Measurements from ENCODE around the gene CHSY1.

Gene CHSY1

GRCh38 chr15:101191242-101191641, 60.6 kb downstream of the CHSY1 start:
- H3K27ac ChIP-seq, result no peak overlapping the region

GRCh38 chr15:101190092-101190595, 61.7 kb downstream of the CHSY1 start:
- H3K27ac ChIP-seq, result no peak overlapping the region
- no peak for TF ChIP-seq CTCF (conservative IDR thresholded peaks at IDR 0.05)
- no peak for TF ChIP-seq ZFX (IDR thresholded peaks at IDR 0.05)

More at GRCh38 chr15:101191242-101191641, 60.6 kb downstream of the CHSY1 start:
- TF ChIP-seq CTCF (conservative IDR thresholded peaks at IDR 0.05), result no peak
- no peak for TF ChIP-seq ZFX (IDR thresholded peaks at IDR 0.05)

GRCh38 chr15:101189409-101190091, 62.3 kb downstream of the CHSY1 start:
- TF ChIP-seq ZFX (IDR thresholded peaks at IDR 0.05), result no peak
- H3K27ac ChIP-seq, result no peak overlapping the region

- no peak overlapping the region for H3K27ac ChIP-seq
- TF ChIP-seq ZFX (IDR thresholded peaks at IDR 0.05) (no peak), CTCF (conservative IDR thresholded peaks at IDR 0.05) (no peak)
These were observed 63.0 kb downstream of the CHSY1 start for GRCh38 chr15:101188637-101189408.

GRCh38 chr15:101187820-101188636, 63.8 kb downstream of the CHSY1 start:
- H3K27ac ChIP-seq, result no peak overlapping the region
- no peak for TF ChIP-seq CTCF (conservative IDR thresholded peaks at IDR 0.05)
- TF ChIP-seq ZFX (IDR thresholded peaks at IDR 0.05), result no peak

- no peak overlapping the region for H3K27ac ChIP-seq
- TF ChIP-seq CTCF (conservative IDR thresholded peaks at IDR 0.05) (no peak), ZFX (IDR thresholded peaks at IDR 0.05) (no peak)
These were observed 66.1 kb downstream of the CHSY1 start for GRCh38 chr15:101185770-101186169.

GRCh38 chr15:101185336-101185735, 66.5 kb downstream of the CHSY1 start:
- no peak for TF ChIP-seq ZFX (IDR thresholded peaks at IDR 0.05)
- no peak for TF ChIP-seq CTCF (conservative IDR thresholded peaks at IDR 0.05)
- no peak overlapping the region for H3K27ac ChIP-seq
